Activated CD4-positive, alpha-beta T cell treated with anti-CD3 and anti-CD28 coated beads, Interleukin-2, amount 50 U/mL, for 16 hours (primary cell): ENCODE data around the gene ACTR6.

Experiments
- DNase-seq: peaks from one replicate; pipeline ENCODE4 v3.0.0-alpha.2; 2020

The ACTR6 gene

DNA sequence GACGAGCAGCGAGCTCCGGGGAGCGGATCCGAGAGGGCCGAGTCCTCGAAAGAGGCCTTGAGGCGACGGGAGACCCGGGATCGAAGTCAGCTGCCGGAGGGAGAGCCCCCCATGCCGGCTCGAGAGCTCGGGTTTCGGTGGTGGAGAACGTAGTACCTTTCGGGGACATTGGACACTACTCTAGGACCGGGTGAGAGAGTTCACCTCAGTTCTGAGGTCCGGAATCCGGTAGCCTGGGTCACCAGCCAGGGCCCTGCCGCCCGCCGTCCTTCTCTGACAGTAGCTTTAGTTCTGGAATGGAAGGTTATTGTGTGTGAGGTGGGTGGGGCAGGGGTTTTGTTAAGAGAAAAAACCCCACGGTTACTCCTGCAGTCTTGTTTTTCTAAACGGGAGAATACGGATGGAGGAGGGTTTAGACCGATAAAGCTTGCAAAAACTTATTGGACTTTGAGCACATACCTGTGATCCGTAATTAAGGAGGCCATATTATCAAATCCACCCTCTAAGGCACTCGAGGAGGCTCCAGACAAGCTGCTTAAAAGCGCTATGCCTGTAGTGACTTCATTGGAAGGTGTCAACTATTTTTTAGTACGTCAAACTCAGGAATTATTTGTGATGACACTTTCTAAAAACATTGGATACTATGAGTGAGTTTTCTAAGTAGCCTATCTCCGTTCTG is 67.1 kb downstream of the ACTR6 start:
- DNase-seq = peak; percentile 9

GRCh38 chr12:100268835-100269564 is 68.4 kb downstream of the ACTR6 start:
- DNase-seq = no peak

DNA sequence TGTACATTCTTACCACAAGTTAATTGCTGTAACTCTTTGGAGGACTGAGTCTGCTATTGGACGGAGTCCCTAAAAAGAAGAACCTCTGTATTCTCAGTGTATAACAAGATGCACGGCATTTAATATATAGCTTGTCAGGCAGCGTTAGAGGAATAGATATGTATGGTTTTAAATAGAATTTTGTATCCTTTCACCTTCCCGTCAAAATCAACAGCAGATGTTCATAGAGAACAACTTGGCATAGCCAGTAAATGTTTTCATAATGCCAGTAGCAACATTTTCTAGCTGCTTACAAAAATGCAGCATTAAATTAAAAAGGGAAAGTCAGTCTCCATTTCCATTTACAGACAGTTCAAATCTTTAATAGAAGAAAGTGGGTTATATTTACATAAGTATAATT is 73.2 kb downstream of the ACTR6 start:
- DNase-seq = no peak
